Heart left ventricle (tissue), 16 donors: ENCODE results near the gene BRME1. TPM values are rescaled to one million over a fixed set of nuclear protein-coding genes. Genes with fewer than 3 reads are reported as not detected.

Experiments used
- ATAC-seq, 4 donors: fragments of 200-7000 bp; cut with Tn5 transposase; one replicate each; pipeline ENCODE4 v1.9.1; 2020 to 2022; ENCODE audit warnings: moderate library complexity in 4 of 4, mild to moderate bottlenecking in 3 of 4, moderate number of reproducible peaks in 1 of 4
- DNase-seq, 5 donors: peaks; one replicate each; pipeline ENCODE4 v3.0.0-alpha.2; 2020
- H3K27ac ChIP-seq, 12 donors: fragments of 200-600 bp; sonication (generic) in 4 of 12; one replicate each; pipeline versions ENCODE4 v1.5.0 to v1.8.0; 2016 to 2022; ENCODE audit warnings: mild to moderate bottlenecking in 2 of 12
- H3K27me3 ChIP-seq, 9 donors: fragments of 200-600 bp; sonication (generic) in 2 of 9; one replicate each; pipeline versions ENCODE4 v1.5.1 to v1.8.0; 2016 to 2022; ENCODE audit warnings: mild to moderate bottlenecking in 3 of 9
- H3K36me3 ChIP-seq, 9 donors: fragments of 200-600 bp; sonication (generic) in 2 of 9; one replicate each; pipeline versions ENCODE4 v1.5.0 to v1.8.0; 2018 to 2022; ENCODE audit warnings: mild to moderate bottlenecking in 2 of 9
- H3K4me1 ChIP-seq, 12 donors: fragments of 200-600 bp; sonication (generic) in 4 of 12; one replicate each; pipeline versions ENCODE4 v1.5.0 to v1.8.0; 2016 to 2022; ENCODE audit warnings: mild to moderate bottlenecking in 3 of 12
- H3K4me3 ChIP-seq, 12 donors: fragments of 200-600 bp; sonication (generic) in 4 of 12; one replicate each; pipeline versions ENCODE4 v1.5.0 to v1.8.0; 2017 to 2022; ENCODE audit warnings: mild to moderate bottlenecking in 9 of 12, moderate library complexity in 4 of 12
- H3K9me3 ChIP-seq, 12 donors: fragments of 200-600 bp; sonication (generic) in 4 of 12; one replicate each; pipeline versions ENCODE4 v1.5.0 to v1.8.0; 2016 to 2022; ENCODE audit warnings: mild to moderate bottlenecking in 1 of 12
- POLR2A ChIP-seq, 2 donors: fragments of 450-650 bp; IDR thresholded peaks; one replicate each; pipeline ENCODE4 v1.6.1; 2017; ENCODE audit warnings: antibody characterized with exemption in 2 of 2, mild to moderate bottlenecking in 2 of 2, moderate library complexity in 2 of 2
- WGBS, 4 donors: extraction: QIAGEN DNeasy Blood & Tissue Kit in 2 of 4; methylation state at CpG; one replicate each; pipeline versions ENCODE4 v1.1.5 to v1.1.7; 2013 to 2018; 5-methylcytosine and 5-hydroxymethylcytosine counted together
- intact Hi-C, 10 donors: fragments of 100-400 bp; cut with DNase I; formaldehyde crosslinking; loops; one replicate each; pipeline versions ENCODE4 v1.11.1 to v1.14.2; 2022
- long read RNA-seq, 3 donors: library from polyadenylated mRNA; unstranded; transcript quantifications; one replicate each; pipeline ENCODE4 v2.0.0, GENCODE V29; 2020 to 2021
- polyA plus RNA-seq, 2 donors: library from polyadenylated mRNA; stranded (reverse); fragments of 200-250 nt; gene quantifications; one replicate each; pipeline ENCODE4 v1.2.3, GENCODE V29; 2013
- total RNA-seq, 9 donors: library from RNA; depleted of rRNA in 2 of 9; stranded (reverse); fragments of >200 nt in 2 of 9; fragmentation: NEBNext Ultra II Directional in 3 of 9; extraction: Animal tissue kit (Norgen Biotek cat#: 25700) in 3 of 9; gene quantifications; one replicate each; pipeline versions ENCODE4 v1.1.0 to v1.2.4, GENCODE V29; 2016 to 2023
- TF ChIP-seq, protein P1 (sequence below), 12 donors: fragments of 200-600 bp; sonication (generic) in 4 of 12; IDR thresholded peaks; one replicate each; pipeline versions ENCODE4 v1.5.0 to v1.8.0; 2018 to 2022; ENCODE audit warnings: antibody characterized with exemption in 12 of 12, mild to moderate bottlenecking in 5 of 12
- donor health status: ischemic (EF 13 %, LVEDD 7.1; RV severe dilation, severe dysfunction).
- donor health status: healthy with polysubstance abuse.
- donor health status: DM: no; HTN: yes; CAD: no.
- donor health status: DM: no; HTN: no; CAD: no.
- donor health status: ischemic (EF 25% LVEDD 6.9; RV normal size, moderate dysfunction).
- donor health status: ischemic (EF 25% LVEDD 5.7; RV mildly dilated, moderate dysfunction).
- donor health status: healthy.
- donor health status: DM: yes; HTN: yes; CAD: no.
- donor health status: ischemic (EF 35%, LVEDD 5.7; RV mildly dilated, moderate dysfunction).
- donor health status: nonischemic (EF 11% LVEDD 7.7; RV severe dilation, severe dysfunction).
- donor health status: DM: yes; HTN: yes; CAD: no.
- donor health status: PGD.
- donor health status: ischemic (EF 29% LVEDD 5.4; RV normal size, mild dysfunction).
- donor health status: nonischemic (EF 23%, LVEDD 6.1; RV moderate dilation, normal function).

Gene BRME1
- total RNA-seq (1 to 10 TPM in 1 of 9 donors, under 1 TPM in 6, not detected in 2; 0.23 to 1.2 (median 0.70) TPM), polyA plus RNA-seq (1 to 10 TPM in 1 of 2 donors, under 1 TPM in 1; 0.46 to 1.2 TPM)
- long read RNA-seq, donor 1 = 0 reads
- long read RNA-seq, donor 2 = 0 reads
- long read RNA-seq, donor 3 = 0 reads

DNA sequence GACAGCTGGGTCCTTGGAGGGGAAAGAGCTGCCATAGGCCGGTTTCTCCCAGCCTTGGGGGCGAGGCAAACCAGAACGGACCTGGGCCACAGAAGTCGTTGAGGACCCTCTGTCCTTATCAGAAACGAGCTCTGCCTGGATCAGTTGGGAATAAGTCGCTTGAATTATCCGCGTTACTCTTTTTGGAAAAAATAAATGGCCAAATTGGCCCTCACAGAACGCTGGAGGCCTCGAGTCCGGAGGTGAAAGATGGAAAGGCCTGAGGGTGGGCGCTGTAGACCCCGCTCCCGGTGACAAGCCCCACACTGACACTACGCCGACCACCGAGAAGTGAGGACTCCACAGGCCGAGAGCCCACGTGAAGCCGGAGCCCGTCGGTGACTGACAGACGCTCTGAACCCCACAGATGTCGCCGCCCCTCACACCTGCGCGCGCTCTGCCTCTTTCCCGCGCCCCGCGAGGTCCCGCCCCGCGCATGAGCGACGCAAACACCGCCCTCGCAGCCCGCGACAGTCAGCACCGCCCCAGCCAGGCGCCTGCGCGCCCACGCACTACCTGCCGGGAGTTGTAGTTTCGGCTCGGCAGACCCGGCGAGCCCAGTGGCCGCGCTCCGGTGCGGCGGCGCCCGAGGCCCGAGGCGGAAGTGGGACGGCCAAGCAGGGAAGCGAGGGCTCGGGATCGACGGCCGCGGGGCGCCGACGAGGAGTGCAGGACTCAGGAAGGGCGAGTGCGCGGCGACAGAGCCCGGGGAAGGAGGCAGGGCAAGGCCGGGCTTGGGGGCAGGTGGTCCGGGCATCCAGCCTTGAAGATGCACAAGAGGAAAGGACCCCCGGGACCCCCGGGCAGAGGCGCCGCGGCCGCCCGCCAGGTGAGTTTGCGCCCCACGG is at the start of gene BRME1, which contains the start of gene CC2D1A:
TSS of gene BRME1 (minus strand) at position 484 of the 887 bp plus-strand sequence. CDS start 1,225 bp downstream, outside the sequence.
TSS of gene CC2D1A (plus strand) at position 568 of the 887 bp plus-strand sequence. CDS start at position 809, 241 bp downstream.
- peak; percentile 93 to 97 (median 95) for DNase-seq
- WGBS, 4 donors = 4 to 14% (median 9%) methylated on average over 29 to 86 of the region's 86 CpGs
- Histone ChIP-seq H3K4me3 (peak within 1 kb of the TSS; percentile 63 to 98 (median 83)), H3K4me1 (peaks cover 0 to 19% (median 14%) of the 10 kb centered on the region in 12 donors), H3K27ac (peak within 1 kb of the TSS in 11 of 12 donors; percentile 17 to 83 (median 67)), H3K36me3 (peaks cover 0 to 17% (median 6%) of the 10 kb centered on the region in 9 donors), H3K27me3 (no peaks in the 10 kb centered on the region), H3K9me3 (no peaks in the 10 kb centered on the region)
- ATAC-seq = peak; percentile 96 to 100 (median 99)
- intact Hi-C loops = loop anchor here in 2 of 10 donors (1.0 to 5.0 kb wide), 2 partner anchors 45 to 46 kb away; partner anchors contain the start of gene DCAF15 (in 1 of the 2)
- TF ChIP-seq, protein P1, sequence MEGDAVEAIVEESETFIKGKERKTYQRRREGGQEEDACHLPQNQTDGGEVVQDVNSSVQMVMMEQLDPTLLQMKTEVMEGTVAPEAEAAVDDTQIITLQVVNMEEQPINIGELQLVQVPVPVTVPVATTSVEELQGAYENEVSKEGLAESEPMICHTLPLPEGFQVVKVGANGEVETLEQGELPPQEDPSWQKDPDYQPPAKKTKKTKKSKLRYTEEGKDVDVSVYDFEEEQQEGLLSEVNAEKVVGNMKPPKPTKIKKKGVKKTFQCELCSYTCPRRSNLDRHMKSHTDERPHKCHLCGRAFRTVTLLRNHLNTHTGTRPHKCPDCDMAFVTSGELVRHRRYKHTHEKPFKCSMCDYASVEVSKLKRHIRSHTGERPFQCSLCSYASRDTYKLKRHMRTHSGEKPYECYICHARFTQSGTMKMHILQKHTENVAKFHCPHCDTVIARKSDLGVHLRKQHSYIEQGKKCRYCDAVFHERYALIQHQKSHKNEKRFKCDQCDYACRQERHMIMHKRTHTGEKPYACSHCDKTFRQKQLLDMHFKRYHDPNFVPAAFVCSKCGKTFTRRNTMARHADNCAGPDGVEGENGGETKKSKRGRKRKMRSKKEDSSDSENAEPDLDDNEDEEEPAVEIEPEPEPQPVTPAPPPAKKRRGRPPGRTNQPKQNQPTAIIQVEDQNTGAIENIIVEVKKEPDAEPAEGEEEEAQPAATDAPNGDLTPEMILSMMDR (IDR thresholded peaks at IDR 0.05) = peak in 1 of 12 donors; percentile 5
- TF ChIP-seq POLR2A (IDR thresholded peaks at IDR 0.05) = peak in 1 of 2 donors; percentile 67

DNA sequence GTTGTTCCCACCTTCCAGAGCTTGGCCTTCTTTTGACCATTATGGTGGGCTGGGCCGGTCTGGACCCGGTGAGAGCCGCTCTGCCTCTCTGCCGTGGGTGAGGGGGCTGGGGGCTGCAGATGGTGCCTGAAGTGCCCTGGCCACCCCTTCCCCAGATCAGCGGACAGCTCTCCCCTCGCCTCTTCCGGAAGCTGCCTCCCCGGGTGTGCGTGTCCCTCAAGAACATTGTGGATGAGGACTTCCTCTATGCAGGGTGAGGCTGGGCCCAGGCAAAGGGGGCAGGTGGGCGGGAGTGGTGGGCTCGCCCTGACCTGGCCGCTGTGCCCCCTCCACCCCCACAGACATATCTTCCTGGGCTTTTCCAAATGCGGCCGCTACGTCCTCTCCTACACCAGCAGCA is 48.3 kb upstream of the BRME1 start:
- H3K36me3 ChIP-seq = peaks cover 0 to 53% (median 45%) of the 10 kb centered on the region in 9 donors
- WGBS, 4 donors = 91 to 95% (median 94%) methylated on average over 13 to 15 of the region's 15 CpGs
- intact Hi-C loops = loop anchor here in 6 of 10 donors (5.0 to 10.0 kb wide), 7 partner anchors 33 to 121 kb away; partner anchors contain the start of genes RFX1 (in 5 of the 6), BRME1 (in 1 of the 6), CC2D1A (in 1 of the 6) and MISP3 (in 1 of the 6)

DNA sequence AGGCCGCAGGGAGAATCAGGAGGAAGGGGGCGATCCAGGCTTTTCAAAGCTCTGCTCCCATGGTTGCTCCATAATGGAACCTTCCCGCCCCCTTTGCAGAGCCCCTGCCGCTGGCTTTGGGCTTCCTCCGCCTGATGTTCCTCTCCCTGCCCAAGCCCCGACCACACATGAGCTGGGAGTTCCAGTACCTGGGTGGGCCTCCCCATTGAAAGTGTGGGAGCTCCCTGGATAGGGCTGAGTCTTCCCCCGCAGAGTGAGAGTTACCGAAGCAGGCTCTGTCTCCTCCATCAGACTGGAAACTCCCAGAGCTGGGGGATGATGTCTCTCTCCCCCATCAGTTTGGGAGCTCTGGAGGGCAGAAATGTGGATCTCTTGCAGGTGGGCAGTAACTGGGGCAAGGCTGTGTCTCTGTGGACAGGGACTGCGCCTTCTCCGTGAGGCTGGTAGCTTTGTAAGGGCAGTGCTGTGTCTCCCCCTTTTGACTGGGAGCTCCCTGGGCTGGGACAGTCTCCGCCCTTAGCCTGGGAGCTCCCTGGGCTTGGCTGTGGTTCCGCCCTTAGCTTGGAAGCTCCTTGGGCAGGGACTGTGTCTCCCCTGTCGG is 47.1 kb upstream of the BRME1 start:
- WGBS, 4 donors = 0 to 11% (median 5%) methylated on average over 9 to 13 of the region's 13 CpGs
- ATAC-seq (peak in 3 of 4 donors; percentile 6 to 24 (median 19)), DNase-seq (peak in 1 of 5 donors; percentile 54)
- Histone ChIP-seq H3K27ac (peak overlapping the region in 11 of 12 donors; percentile 8 to 90 (median 84)), H3K4me3 (peak overlapping the region; percentile 55 to 92 (median 76)), H3K9me3 (no peaks in the 10 kb centered on the region), H3K4me1 (peaks cover 5 to 37% (median 15%) of the 10 kb centered on the region in 12 donors), H3K36me3 (peaks cover 0 to 41% (median 36%) of the 10 kb centered on the region in 9 donors), H3K27me3 (no peaks in the 10 kb centered on the region)
- intact Hi-C loops = loop anchor here in 8 of 10 donors (1.0 to 10.0 kb wide), 12 partner anchors 23 to 122 kb away; partner anchors contain the start of genes RFX1 (in 6 of the 8), BRME1 (in 1 of the 8), CC2D1A (in 1 of the 8) and MISP3 (in 1 of the 8)
- TF ChIP-seq, protein P1 (IDR thresholded peaks at IDR 0.05) = peak in 4 of 12 donors; percentile 10 to 40 (median 19)
- no peak for TF ChIP-seq POLR2A (IDR thresholded peaks at IDR 0.05)

More for the DNA sequence above, 48.3 kb upstream of the BRME1 start:
- no peaks in the 10 kb centered on the region for H3K27me3 ChIP-seq
- no peaks in the 10 kb centered on the region for H3K9me3 ChIP-seq
- H3K4me3 ChIP-seq = no peak overlapping the region
- no peak for DNase-seq
- H3K27ac ChIP-seq = no peak overlapping the region
- no peak for TF ChIP-seq POLR2A (IDR thresholded peaks at IDR 0.05)
- TF ChIP-seq, protein P1 (IDR thresholded peaks at IDR 0.05) = no peak
- no peak for ATAC-seq
- H3K4me1 ChIP-seq = peaks cover 5 to 39% (median 15%) of the 10 kb centered on the region in 12 donors
